Measurements from ENCODE around the gene SLC22A12.

DNA sequence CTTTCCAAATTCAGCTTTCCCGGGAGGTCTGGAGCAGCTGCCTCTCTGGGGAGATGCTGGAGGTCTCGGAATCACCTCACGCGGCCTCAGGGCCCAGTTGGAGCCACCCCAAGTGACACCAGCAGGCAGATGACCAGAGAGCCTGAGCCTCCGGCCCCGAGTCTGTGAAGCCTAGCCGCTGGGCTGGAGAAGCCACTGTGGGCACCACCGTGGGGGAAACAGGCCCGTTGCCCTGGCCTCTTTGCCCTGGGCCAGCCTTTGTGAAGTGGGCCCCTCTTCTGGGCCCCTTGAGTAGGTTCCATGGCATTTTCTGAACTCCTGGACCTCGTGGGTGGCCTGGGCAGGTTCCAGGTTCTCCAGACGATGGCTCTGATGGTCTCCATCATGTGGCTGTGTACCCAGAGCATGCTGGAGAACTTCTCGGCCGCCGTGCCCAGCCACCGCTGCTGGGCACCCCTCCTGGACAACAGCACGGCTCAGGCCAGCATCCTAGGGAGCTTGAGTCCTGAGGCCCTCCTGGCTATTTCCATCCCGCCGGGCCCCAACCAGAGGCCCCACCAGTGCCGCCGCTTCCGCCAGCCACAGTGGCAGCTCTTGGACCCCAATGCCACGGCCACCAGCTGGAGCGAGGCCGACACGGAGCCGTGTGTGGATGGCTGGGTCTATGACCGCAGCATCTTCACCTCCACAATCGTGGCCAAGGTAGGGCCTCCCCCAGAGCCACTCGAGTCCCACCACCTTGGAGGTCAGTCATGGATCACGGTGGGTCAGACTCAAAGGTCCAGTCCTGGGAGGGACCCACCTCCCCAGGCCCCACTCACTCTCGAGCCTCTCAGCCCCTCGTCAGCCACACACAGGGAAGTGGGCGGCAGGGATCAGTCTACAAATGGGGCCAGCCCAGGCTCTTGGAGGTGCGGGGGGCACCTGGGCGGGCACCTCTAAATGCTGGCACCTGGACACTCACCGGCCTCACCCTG lies 525 bp downstream of the SLC22A12 start:
- TF ChIP-seq CTCF (IDR thresholded peaks at IDR 0.05; ENCODE audit: low read length) (no peak), EZH2phosphoT487 (IDR thresholded peaks at IDR 0.05; ENCODE audit: low read length) (no peak)

Data from MM.1S (cell line).